ENCODE data around the gene GUCA2B. TPM values are rescaled to one million over a fixed set of nuclear protein-coding genes. Genes with fewer than 3 reads are reported as not detected.

Gene GUCA2B
- total RNA-seq, 1 donor from 2014 or later: not detected

- no peaks in the 10 kb centered on the region for H3K9me3 Mint-ChIP-seq
- no peak for DNase-seq (ENCODE audit: low spot score in 2 of 2, unreplicated experiment in 2 of 2)
- peaks cover 33% of the 10 kb centered on the region for H3K27me3 Mint-ChIP-seq (ENCODE audit: low read depth)
- H3K36me3 Mint-ChIP-seq: no peaks in the 10 kb centered on the region
- no peak overlapping the region for H3K27ac Mint-ChIP-seq
- H3K4me1 Mint-ChIP-seq: no peaks in the 10 kb centered on the region
- no peak overlapping the region for H3K4me3 Mint-ChIP-seq
- no peak for TF ChIP-seq CTCF (IDR thresholded peaks at IDR 0.05; ENCODE audit: unreplicated experiment)
These were observed 7.2 kb upstream of the GUCA2B start for GRCh38 chr1:42145764-42146625.

- Mint-ChIP-seq H3K27ac (no peak overlapping the region), H3K4me3 (no peak overlapping the region), H3K9me3 (no peaks in the 10 kb centered on the region), H3K4me1 (no peaks in the 10 kb centered on the region), H3K27me3 (ENCODE audit: low read depth) (peaks cover 34% of the 10 kb centered on the region), H3K36me3 (no peaks in the 10 kb centered on the region)
- peak; percentile 73 for TF ChIP-seq CTCF (IDR thresholded peaks at IDR 0.05; ENCODE audit: unreplicated experiment)
- DNase-seq (ENCODE audit: low spot score in 2 of 2, unreplicated experiment in 2 of 2): peak in 1 of 2 experiments; percentile 82
These were observed 6.4 kb upstream of the GUCA2B start for GRCh38 chr1:42146626-42147320.

- H3K27ac Mint-ChIP-seq: no peak overlapping the region
- no peaks in the 10 kb centered on the region for H3K4me1 Mint-ChIP-seq
- TF ChIP-seq CTCF (IDR thresholded peaks at IDR 0.05; ENCODE audit: unreplicated experiment): no peak
- H3K4me3 Mint-ChIP-seq: no peak overlapping the region
- peaks cover 30% of the 10 kb centered on the region for H3K27me3 Mint-ChIP-seq (ENCODE audit: low read depth)
- no peaks in the 10 kb centered on the region for H3K9me3 Mint-ChIP-seq
- no peak for DNase-seq (ENCODE audit: low spot score in 2 of 2, unreplicated experiment in 2 of 2)
- H3K36me3 Mint-ChIP-seq: no peaks in the 10 kb centered on the region
These were observed 5.0 kb upstream of the GUCA2B start for GRCh38 chr1:42148166-42148565.

- DNase-seq (ENCODE audit: low spot score in 2 of 2, unreplicated experiment in 2 of 2): no peak
- peaks cover 23% of the 10 kb centered on the region for H3K27me3 Mint-ChIP-seq (ENCODE audit: low read depth)
These were observed 2.6 kb upstream of the GUCA2B start for GRCh38 chr1:42150651-42151050.

GRCh38 chr1:42152119-42152518 is 1.1 kb upstream of the GUCA2B start:
- no peaks in the 10 kb centered on the region for H3K9me3 Mint-ChIP-seq
- no peak for TF ChIP-seq CTCF (IDR thresholded peaks at IDR 0.05; ENCODE audit: unreplicated experiment)
- H3K4me1 Mint-ChIP-seq: no peaks in the 10 kb centered on the region
- H3K36me3 Mint-ChIP-seq: no peaks in the 10 kb centered on the region
- no peak for DNase-seq (ENCODE audit: low spot score in 2 of 2, unreplicated experiment in 2 of 2)
- H3K27me3 Mint-ChIP-seq (ENCODE audit: low read depth): peaks cover 23% of the 10 kb centered on the region
- H3K4me3 Mint-ChIP-seq: no peak overlapping the region
- no peak overlapping the region for H3K27ac Mint-ChIP-seq

More at GRCh38 chr1:42150651-42151050, 2.6 kb upstream of the GUCA2B start:
- Mint-ChIP-seq H3K4me3 (no peak overlapping the region), H3K27ac (no peak overlapping the region), H3K4me1 (no peaks in the 10 kb centered on the region), H3K36me3 (no peaks in the 10 kb centered on the region), H3K9me3 (no peaks in the 10 kb centered on the region)
- no peak for TF ChIP-seq CTCF (IDR thresholded peaks at IDR 0.05; ENCODE audit: unreplicated experiment)
